Activated T-cell treated with anti-CD3 and anti-CD28 coated beads, Interleukin-2, amount 50 U/mL, for 1 hour (primary cell): ENCODE data around the gene NBR1.
"Not testable (repeated sequence)": the region's sequence is repeated elsewhere in the genome, so short reads cannot be mapped to it uniquely, and the experiment has no call there.

Source experiments
- DNase-seq: peaks from one replicate; pipeline ENCODE4 v3.0.0-alpha.2; 2020

The NBR1 gene

GRCh38 chr17:43159957-43160356 is 11.1 kb upstream of the NBR1 start:
- DNase-seq: not testable (repeated sequence)

- not testable (repeated sequence) for DNase-seq
These were observed 5.0 kb upstream of the NBR1 start for GRCh38 chr17:43165971-43166370.

GRCh38 chr17:43169561-43170139 is 1.4 kb upstream of the NBR1 start:
- no peak for DNase-seq

- peak; percentile 80 for DNase-seq
These were observed 761 bp upstream of the NBR1 start for GRCh38 chr17:43170140-43170765.

- peak; percentile 22 for DNase-seq
These were observed 823 bp downstream of the NBR1 start for GRCh38 chr17:43171586-43172487.

GRCh38 chr17:43175213-43176118 is 4.5 kb downstream of the NBR1 start:
- no peak for DNase-seq

GRCh38 chr17:43176119-43176570 is 5.1 kb downstream of the NBR1 start:
- no peak for DNase-seq

GRCh38 chr17:43183921-43184320 is 12.9 kb downstream of the NBR1 start:
- DNase-seq: no peak

GRCh38 chr17:43186656-43187055 is 15.6 kb downstream of the NBR1 start:
- not testable (repeated sequence) for DNase-seq

- DNase-seq: no peak
These were observed 22.2 kb downstream of the NBR1 start for GRCh38 chr17:43193251-43193650.

- DNase-seq: no peak
These were observed 28.6 kb downstream of the NBR1 start for GRCh38 chr17:43199633-43200032.

GRCh38 chr17:43200127-43200526 is 29.1 kb downstream of the NBR1 start:
- no peak for DNase-seq

- DNase-seq: not testable (repeated sequence)
These were observed 32.0 kb downstream of the NBR1 start for GRCh38 chr17:43203013-43203412.

GRCh38 chr17:43210576-43210975 is 39.6 kb downstream of the NBR1 start:
- no peak for DNase-seq

GRCh38 chr17:43211123-43211479 is 40.1 kb downstream of the NBR1 start:
- no peak for DNase-seq

GRCh38 chr17:43211480-43212402 is 40.7 kb downstream of the NBR1 start, which contains the start of gene TMEM106A:
Gene TMEM106A, plus strand, starts transcription at chr17:43211875. Its CDS starts 1,167 bp downstream, at chr17:43213042.
- DNase-seq: peak; percentile 77

GRCh38 chr17:43212641-43213490 is 41.9 kb downstream of the NBR1 start:
- DNase-seq: no peak

- no peak for DNase-seq
These were observed 42.5 kb downstream of the NBR1 start for GRCh38 chr17:43213545-43213944.

- DNase-seq: no peak
These were observed 44.3 kb downstream of the NBR1 start for GRCh38 chr17:43215341-43215740.

- no peak for DNase-seq
These were observed 45.4 kb downstream of the NBR1 start for GRCh38 chr17:43216369-43216761.
